ENCODE measurements around the gene ICE2.
"Not testable (repeated sequence)": the region's sequence is repeated elsewhere in the genome, so short reads cannot be mapped to it uniquely, and the experiment has no call there.

Gene ICE2

GRCh38 chr15:60412807-60413206 is 66.1 kb downstream of the ICE2 start:
- DNase-seq (ENCODE audit: low read depth in 1 of 2, low spot score in 1 of 2): not testable (repeated sequence)

- no peak for DNase-seq (ENCODE audit: low read depth in 1 of 2, low spot score in 1 of 2)
Measured at GRCh38 chr15:60411774-60412425, 67.0 kb downstream of the ICE2 start.

- not testable (repeated sequence) for DNase-seq (ENCODE audit: low read depth in 1 of 2, low spot score in 1 of 2)
Measured at GRCh38 chr15:60410350-60410749, 68.6 kb downstream of the ICE2 start.

GRCh38 chr15:60408463-60408981 is 70.4 kb downstream of the ICE2 start:
- DNase-seq (ENCODE audit: low read depth in 1 of 2, low spot score in 1 of 2): no peak

- no peak for DNase-seq (ENCODE audit: low read depth in 1 of 2, low spot score in 1 of 2)
Measured at GRCh38 chr15:60407415-60407805, 71.5 kb downstream of the ICE2 start.

GRCh38 chr15:60406513-60407414 is 72.2 kb downstream of the ICE2 start:
- no peak for DNase-seq (ENCODE audit: low read depth in 1 of 2, low spot score in 1 of 2)

- no peak for DNase-seq (ENCODE audit: low read depth in 1 of 2, low spot score in 1 of 2)
Measured at GRCh38 chr15:60405399-60405798, 73.5 kb downstream of the ICE2 start.

- not testable (repeated sequence) for DNase-seq (ENCODE audit: low read depth in 1 of 2, low spot score in 1 of 2)
Measured at GRCh38 chr15:60404351-60404750, 74.6 kb downstream of the ICE2 start.

- DNase-seq (ENCODE audit: low read depth in 1 of 2, low spot score in 1 of 2): no peak
Measured at GRCh38 chr15:60400944-60401343, 78.0 kb downstream of the ICE2 start.

- no peak for DNase-seq (ENCODE audit: low read depth in 1 of 2, low spot score in 1 of 2)
Measured at GRCh38 chr15:60399931-60400330, 79.0 kb downstream of the ICE2 start.

- DNase-seq (ENCODE audit: low read depth in 1 of 2, low spot score in 1 of 2): no peak
Measured at GRCh38 chr15:60399246-60399915, 79.6 kb downstream of the ICE2 start.

GRCh38 chr15:60397772-60398445 is 81.0 kb downstream of the ICE2 start, which contains the start of gene ANXA2:
ANXA2 (minus strand) TSS chr15:60397986; CDS start chr15:60386075, 11,911 bp downstream.
- DNase-seq (ENCODE audit: low read depth in 1 of 2, low spot score in 1 of 2): peak; percentile 60 to 74

GRCh38 chr15:60396958-60397771 is 81.8 kb downstream of the ICE2 start:
- peak; percentile 13 to 16 for DNase-seq (ENCODE audit: low read depth in 1 of 2, low spot score in 1 of 2)

GRCh38 chr15:60396560-60396957 is 82.4 kb downstream of the ICE2 start:
- no peak for DNase-seq (ENCODE audit: low read depth in 1 of 2, low spot score in 1 of 2)

- no peak for DNase-seq (ENCODE audit: low read depth in 1 of 2, low spot score in 1 of 2)
Measured at GRCh38 chr15:60396100-60396499, 82.8 kb downstream of the ICE2 start.

GRCh38 chr15:60395276-60396011 is 83.5 kb downstream of the ICE2 start:
- DNase-seq (ENCODE audit: low read depth in 1 of 2, low spot score in 1 of 2): no peak

- no peak for DNase-seq (ENCODE audit: low read depth in 1 of 2, low spot score in 1 of 2)
Measured at GRCh38 chr15:60394689-60395097, 84.2 kb downstream of the ICE2 start.

- no peak for DNase-seq (ENCODE audit: low read depth in 1 of 2, low spot score in 1 of 2)
Measured at GRCh38 chr15:60392986-60393790, 85.8 kb downstream of the ICE2 start.

GRCh38 chr15:60392601-60392985 is 86.3 kb downstream of the ICE2 start:
- DNase-seq (ENCODE audit: low read depth in 1 of 2, low spot score in 1 of 2): no peak
